Measurements from ENCODE around the gene MTM1.

Gene MTM1

GRCh38 chrX:150568320-150569154, at the start of gene MTM1:
Gene MTM1 (plus strand): TSS chrX:150568621. CDS start chrX:150592615, 23,994 bp downstream.
- DNase-seq: peak; percentile 95

- no peak for DNase-seq
Measured at GRCh38 chrX:150522494-150522893, 45.9 kb upstream of the MTM1 start.

GRCh38 chrX:150525061-150525919, 43.1 kb upstream of the MTM1 start:
- DNase-seq: no peak

- DNase-seq: no peak
Measured at GRCh38 chrX:150526692-150527091, 41.7 kb upstream of the MTM1 start.

DNA sequence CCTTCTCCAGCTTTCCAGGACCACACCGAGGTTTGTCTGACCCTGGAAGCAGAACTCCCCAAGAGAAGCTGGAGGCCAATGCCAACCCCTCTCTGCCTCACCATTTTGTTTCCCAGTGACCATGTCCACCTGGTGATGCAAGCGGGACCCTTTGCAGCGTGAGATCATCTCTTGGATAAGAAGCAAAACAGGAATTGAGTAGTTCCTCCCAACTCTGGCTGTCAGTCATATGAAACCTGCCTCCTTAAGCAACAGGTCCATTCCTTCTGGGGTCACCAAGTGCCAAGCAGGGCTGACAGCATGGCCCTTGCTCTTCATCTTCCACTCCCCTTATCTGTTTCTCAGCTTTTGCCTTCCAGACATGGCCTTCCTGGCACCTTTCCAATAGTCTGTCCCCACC, 41.3 kb upstream of the MTM1 start:
- no peak for DNase-seq

DNA sequence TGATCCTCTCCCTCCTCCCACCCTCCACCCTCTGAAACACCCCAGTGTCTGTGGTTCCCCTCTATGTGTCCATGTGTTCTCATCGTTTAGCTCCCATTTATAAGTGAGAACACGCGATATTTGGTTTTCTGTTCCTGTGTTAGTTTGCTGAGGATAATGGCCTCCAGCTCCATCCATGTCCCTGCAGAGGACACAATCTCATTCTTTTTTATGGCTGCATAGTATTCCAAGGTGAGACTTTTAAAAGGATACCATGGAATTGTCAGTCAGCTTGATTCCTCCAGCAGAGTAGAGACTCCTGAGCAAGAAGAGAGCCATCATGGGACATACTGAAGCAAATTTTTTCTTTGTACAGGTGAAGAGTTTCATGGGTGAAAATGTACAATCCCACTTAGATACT, 38.8 kb upstream of the MTM1 start:
- no peak for DNase-seq

DNA sequence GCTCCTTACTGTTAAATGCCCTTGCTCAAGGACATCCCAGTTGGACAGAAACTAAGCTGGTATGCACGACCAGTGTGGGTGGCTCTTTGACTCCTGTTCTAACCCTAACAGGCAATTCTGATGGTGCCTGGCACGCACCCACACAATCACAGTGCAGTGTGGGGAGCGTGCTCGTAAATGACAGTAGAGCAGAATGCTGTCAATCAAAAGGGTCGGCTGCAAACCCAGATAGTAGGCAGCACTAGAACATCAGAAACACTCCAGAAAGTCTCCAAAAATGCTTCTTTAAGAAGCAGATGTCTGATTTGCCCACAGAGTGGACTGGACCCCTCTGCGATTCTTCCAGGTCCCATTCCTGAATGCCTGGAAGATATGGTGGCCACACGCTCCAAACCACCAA, 37.6 kb upstream of the MTM1 start:
- no peak for DNase-seq

DNA sequence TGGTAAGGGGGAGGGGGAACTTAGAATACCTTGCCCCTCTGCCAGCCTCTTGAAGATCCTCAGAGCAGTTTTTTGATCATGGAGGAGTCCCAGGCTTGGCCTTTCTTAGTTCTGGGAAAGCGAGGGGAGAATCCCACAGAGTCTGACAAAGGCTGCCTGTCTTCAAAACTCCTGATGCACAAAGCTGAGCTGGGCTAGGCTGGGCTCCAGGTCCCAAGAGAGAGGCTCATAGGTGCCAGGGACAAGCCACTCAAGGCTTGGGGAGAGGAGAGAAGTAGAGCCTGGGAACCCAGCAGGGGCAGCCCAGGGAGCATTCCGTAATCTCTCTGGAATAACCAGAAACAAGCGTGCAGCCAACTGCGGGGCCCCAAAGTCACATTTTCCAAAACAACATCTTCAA, 37.0 kb upstream of the MTM1 start:
- DNase-seq: no peak

DNA sequence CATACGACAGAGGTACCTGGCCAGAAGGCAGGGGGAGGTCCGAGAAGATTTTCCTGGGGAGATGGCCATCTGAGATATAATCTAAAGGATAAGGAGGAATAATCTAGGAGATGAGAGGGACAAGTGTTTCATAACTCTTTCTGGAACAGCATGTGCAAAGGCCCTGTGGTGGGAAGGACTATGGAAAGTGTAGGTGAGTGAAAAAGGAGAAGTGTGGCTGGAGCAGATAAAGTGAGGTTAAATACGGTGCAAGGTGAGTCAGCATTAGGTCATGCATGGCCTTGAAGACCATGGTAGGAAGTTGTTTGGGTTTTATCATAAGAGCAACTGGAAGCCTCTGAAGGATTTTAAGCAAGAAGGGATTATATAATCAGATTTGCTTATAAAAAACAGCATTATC, 34.6 kb upstream of the MTM1 start:
- no peak for DNase-seq

DNA sequence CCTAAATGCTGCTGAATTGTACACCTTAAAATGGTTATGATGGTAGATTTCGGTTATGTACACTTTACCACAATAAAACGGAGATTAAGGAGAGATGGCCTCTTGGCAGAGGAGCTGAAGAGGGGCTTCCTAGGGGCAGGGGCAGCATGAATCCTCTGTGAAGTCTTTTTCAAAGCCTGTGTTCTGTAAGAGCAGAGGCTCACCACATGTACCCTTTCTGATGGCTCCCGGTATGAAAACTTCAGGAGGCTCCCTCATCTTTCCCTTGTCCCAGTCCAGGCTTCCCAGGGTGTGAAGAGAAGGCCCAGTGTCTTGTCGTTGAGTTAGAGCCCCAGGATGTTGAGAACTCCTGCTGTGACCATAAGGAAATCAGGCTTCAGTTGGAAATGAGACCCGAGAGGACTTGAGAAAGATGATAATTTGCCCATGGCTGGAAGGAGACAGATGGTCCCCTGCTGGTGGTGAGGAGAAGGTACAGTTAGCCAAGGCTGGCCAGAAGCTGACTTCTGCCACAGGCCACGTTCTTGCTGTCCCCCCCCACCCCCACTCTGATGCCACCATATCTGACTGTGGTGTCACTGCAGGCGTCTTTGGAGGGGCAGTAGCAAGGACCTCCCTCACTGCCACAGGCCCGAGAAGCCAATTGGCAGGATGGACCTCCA, 31.8 kb upstream of the MTM1 start:
- DNase-seq: no peak

DNA sequence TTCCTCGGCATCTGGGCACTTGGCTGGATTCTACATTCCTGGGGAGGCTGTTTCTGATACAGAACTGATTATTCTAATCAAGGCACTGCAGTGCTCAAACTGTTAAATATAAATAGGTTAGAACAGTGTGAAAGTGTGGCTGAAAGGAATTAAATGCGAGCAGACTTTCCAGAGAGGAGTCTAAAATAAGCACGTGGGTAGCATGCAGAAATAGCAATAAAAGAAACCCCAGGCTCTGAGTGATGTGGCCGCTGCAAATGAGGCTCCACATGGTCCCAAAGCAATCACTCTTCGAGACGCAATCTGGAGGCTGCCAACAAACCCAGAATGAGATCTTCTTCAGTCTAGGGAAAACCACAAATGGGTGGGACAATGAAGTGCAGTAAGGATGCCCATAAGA, 30.6 kb upstream of the MTM1 start:
- no peak for DNase-seq

- DNase-seq: no peak
Measured at GRCh38 chrX:150540965-150541364, 27.5 kb upstream of the MTM1 start.

DNA sequence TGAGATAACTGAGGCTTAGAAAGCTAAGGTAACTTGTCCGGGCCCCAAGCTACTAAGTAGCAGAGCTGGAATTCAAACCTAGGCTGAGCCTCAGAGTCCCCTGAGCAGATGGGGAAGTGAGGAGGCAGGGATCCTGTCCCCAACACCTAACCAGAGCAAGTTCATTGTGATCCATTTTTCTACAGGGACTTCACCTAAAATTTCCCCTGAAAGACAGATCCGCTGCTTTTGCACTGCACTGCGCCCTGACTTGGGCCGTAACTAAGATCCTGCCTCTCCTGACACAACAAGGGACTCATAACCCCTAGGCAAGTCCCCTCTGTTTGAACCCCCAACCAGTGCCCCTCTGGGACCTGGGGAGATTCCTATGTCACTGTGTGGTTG, 25.6 kb upstream of the MTM1 start:
- DNase-seq: no peak

GRCh38 chrX:150543230-150544155, 24.9 kb upstream of the MTM1 start:
- no peak for DNase-seq

- DNase-seq: no peak
Measured at GRCh38 chrX:150544222-150544787, 24.1 kb upstream of the MTM1 start.

GRCh38 chrX:150544835-150545770, 23.3 kb upstream of the MTM1 start:
- DNase-seq: no peak

DNA sequence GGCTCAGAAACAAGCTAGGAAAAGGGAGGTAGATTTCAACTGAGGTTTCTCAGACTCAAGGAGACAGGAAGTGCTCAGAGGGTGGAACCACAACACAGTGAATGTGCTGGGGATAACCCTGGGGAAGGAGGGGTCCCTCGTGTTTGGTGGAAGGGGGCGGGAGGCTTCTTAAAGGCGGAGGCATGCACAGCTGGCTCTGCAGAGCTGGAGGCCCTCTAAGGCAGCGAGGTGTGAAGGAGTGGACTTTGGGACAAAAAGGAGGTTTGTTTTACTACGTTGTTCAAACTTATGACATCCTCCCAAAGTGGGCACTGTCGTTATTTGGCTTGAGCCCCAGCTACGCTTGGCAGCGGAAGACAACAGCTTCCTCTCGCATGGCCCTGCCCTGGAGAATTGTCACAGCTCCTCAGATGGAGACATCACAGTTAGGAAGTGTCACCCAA, 21.7 kb upstream of the MTM1 start:
- no peak for DNase-seq

- no peak for DNase-seq
Measured at GRCh38 chrX:150547375-150548115, 20.9 kb upstream of the MTM1 start.

- DNase-seq: no peak
Measured at GRCh38 chrX:150548251-150548650, 20.2 kb upstream of the MTM1 start.

DNA sequence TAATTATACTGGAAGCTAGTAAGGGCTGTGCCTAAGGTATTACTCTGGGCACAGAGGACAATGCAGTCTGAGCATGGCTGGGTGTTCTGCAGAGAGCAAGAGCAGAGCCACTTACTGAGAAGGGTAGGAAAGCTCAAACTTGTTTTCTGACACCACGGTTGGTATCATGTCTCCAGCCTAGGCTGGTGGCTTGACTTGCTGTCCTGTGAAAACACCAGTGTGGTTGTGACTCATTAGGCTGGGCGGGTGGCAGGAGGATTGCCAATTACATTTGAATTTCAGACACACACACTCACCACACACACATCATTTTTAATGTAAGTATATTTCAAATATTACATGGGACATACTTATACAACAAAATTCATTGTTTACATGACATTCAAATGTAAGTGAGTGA, 19.7 kb upstream of the MTM1 start:
- peak; percentile 46 for DNase-seq

Data from activated CD4-positive, alpha-beta T cell treated with anti-CD3 and anti-CD28 coated beads, Interleukin-2, amount 50 U/mL, for 16 hours (primary cell).